ENCODE measurements around the gene INPP5B. TPM values are rescaled to one million over a fixed set of nuclear protein-coding genes. Genes with fewer than 3 reads are reported as not detected.

INPP5B gene
- total and polyA plus RNA-seq, 10 of the 15 experiments (the other 5 are each of a cell fraction or from before 2014, with no cell fraction given): 10.9 to 54.4 (median 26.9) TPM

DNA sequence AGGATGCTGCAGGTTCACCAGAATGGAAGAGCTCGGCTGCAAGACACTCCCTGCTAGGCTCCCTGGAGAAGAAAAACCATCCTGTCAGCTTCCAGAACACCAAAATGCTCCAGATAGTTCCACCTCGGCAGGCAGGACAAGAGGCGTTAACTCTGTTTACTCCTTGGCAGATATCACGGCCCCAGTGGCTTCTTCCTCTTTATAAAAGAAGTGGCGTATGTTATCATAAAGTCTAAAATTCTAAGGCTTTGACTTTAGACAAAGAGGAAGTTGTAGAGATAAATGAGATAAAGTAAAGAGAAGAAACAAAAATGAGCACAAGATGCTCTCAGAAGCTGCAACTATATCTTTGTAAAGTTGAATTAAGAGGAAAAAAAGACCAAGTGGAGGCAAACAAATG is 63.2 kb downstream of the INPP5B start:
- POLR2A ChIA-PET: no interaction called here
- Histone ChIP-seq H3K4me2 (ENCODE audit: control insufficient read depth, insufficient read depth) (no peak overlapping the region), H3K9ac (ENCODE audit: control insufficient read depth, insufficient read depth, low read length) (no peak overlapping the region), H3K4me1 (ENCODE audit: control insufficient read depth, insufficient read depth, low read length) (no peaks in the 10 kb centered on the region), H4K20me1 (ENCODE audit: control insufficient read depth, insufficient read depth) (no peaks in the 10 kb centered on the region), H3K27ac (ENCODE audit: control insufficient read depth, insufficient read depth) (no peak overlapping the region), H3K27me3 (replicated peaks in 1 of 2; ENCODE audit: control insufficient read depth in 2 of 2, insufficient read depth in 2 of 2, low read length in 1 of 2) (no peaks in the 10 kb centered on the region), H3K9me3 (replicated peaks; ENCODE audit: control insufficient read depth, insufficient read depth, low read length) (no peaks in the 10 kb centered on the region), H3K36me3 (ENCODE audit: control insufficient read depth in 2 of 2, insufficient read depth in 2 of 2, low read length in 1 of 2) (peaks cover 22 to 56% of the 10 kb centered on the region in 2 experiments), H3K4me3 (no peak overlapping the region), H3K79me2 (ENCODE audit: control insufficient read depth, insufficient read depth, low read length) (no peaks in the 10 kb centered on the region), H2AFZ (ENCODE audit: control insufficient read depth, low read depth, low read length) (no peak overlapping the region)
- intact Hi-C loops (cut with micrococcal nuclease; ENCODE audit: unreplicated experiment): no loop called here
- ATAC-seq (no peak), FAIRE-seq (no peak), DNase-seq (ENCODE audit: low read depth, low spot score) (no peak)
- SMC1A ChIA-PET (ENCODE audit: uncharacterized antibody, unreplicated experiment): no interaction called here
- no TSS peak for BruUV-seq (replicated peaks)
- 95% methylated on average over 5 of the region's 5 CpGs for WGBS (ENCODE audit: insufficient coverage, insufficient replicate concordance, low lambda C conversion rate, missing lambda C conversion rate)
- no peak for TF ChIP-seq GABPA (IDR thresholded peaks at IDR 0.05; ENCODE audit: low read depth)
- no peak for TF ChIP-seq ZNF217 (IDR thresholded peaks at IDR 0.05)
- TF ChIP-seq POLR2AphosphoS5 (IDR thresholded peaks at IDR 0.05; ENCODE audit: low read length): no peak
- no peak for TF ChIP-seq TCF7 (IDR thresholded peaks at IDR 0.05; ENCODE audit: borderline replicate concordance)
- no peak for TF ChIP-seq HDGF (IDR thresholded peaks at IDR 0.05)
- no peak for TF ChIP-seq SMAD5 (IDR thresholded peaks at IDR 0.05; ENCODE audit: low read depth)
- TF ChIP-seq CREM (IDR thresholded peaks at IDR 0.05; ENCODE audit: low read depth): no peak
- no peak for TF ChIP-seq TAF1 (IDR thresholded peaks at IDR 0.05; ENCODE audit: borderline replicate concordance, low read depth, low read length)
- no peak for TF ChIP-seq SUPT20H (IDR thresholded peaks at IDR 0.05; ENCODE audit: borderline replicate concordance, control insufficient read depth, low read depth, low read length)
- TF ChIP-seq MTA2 (IDR thresholded peaks at IDR 0.05; ENCODE audit: low read depth): no peak
- TF ChIP-seq, protein P1, sequence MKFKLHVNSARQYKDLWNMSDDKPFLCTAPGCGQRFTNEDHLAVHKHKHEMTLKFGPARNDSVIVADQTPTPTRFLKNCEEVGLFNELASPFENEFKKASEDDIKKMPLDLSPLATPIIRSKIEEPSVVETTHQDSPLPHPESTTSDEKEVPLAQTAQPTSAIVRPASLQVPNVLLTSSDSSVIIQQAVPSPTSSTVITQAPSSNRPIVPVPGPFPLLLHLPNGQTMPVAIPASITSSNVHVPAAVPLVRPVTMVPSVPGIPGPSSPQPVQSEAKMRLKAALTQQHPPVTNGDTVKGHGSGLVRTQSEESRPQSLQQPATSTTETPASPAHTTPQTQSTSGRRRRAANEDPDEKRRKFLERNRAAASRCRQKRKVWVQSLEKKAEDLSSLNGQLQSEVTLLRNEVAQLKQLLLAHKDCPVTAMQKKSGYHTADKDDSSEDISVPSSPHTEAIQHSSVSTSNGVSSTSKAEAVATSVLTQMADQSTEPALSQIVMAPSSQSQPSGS (IDR thresholded peaks at IDR 0.05; ENCODE audit: low read length): no peak
- no peak for TF ChIP-seq JUNB (IDR thresholded peaks at IDR 0.05)
- TF ChIP-seq RUNX3 (IDR thresholded peaks at IDR 0.05; ENCODE audit: low read length): no peak
- TF ChIP-seq, protein P2, sequence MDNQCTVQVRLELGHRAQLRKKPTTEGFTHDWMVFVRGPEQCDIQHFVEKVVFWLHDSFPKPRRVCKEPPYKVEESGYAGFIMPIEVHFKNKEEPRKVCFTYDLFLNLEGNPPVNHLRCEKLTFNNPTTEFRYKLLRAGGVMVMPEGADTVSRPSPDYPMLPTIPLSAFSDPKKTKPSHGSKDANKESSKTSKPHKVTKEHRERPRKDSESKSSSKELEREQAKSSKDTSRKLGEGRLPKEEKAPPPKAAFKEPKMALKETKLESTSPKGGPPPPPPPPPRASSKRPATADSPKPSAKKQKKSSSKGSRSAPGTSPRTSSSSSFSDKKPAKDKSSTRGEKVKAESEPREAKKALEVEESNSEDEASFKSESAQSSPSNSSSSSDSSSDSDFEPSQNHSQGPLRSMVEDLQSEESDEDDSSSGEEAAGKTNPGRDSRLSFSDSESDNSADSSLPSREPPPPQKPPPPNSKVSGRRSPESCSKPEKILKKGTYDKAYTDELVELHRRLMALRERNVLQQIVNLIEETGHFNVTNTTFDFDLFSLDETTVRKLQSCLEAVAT (IDR thresholded peaks at IDR 0.05): no peak
- CTCF ChIA-PET: no interaction called here
- RAD21 ChIA-PET (ENCODE audit: unreplicated experiment): no interaction called here
- in situ Hi-C loops (cut with MboI): loop anchor here (25.0 kb wide), 1 partner anchor 954 kb away; no protein-coding TSS in a partner anchor
